HT1080 (cell line): ENCODE results near the gene DLGAP5. TPM values are rescaled to one million over a fixed set of nuclear protein-coding genes. Genes with fewer than 3 reads are reported as not detected.

Experiments
- DNase-seq: peaks from one replicate; pipeline ENCODE4 v3.0.0-alpha.2; 2015; ENCODE audit warnings: low read depth
- polyA plus RNA-seq, 2 experiments: library from polyadenylated mRNA; depleted of rRNA; stranded (reverse); fragments of >200 nt; gene quantifications; 2 replicates each; pipeline ENCODE4 v1.2.3, GENCODE V29; 2015
- total RNA-seq: library from RNA; depleted of rRNA; stranded (reverse); fragments of >200 nt; shearing (Covaris generic); gene quantifications from 2 replicates; pipeline ENCODE4 v1.2.3, GENCODE V29; 2014; rRNA removed

The DLGAP5 gene, protein sequence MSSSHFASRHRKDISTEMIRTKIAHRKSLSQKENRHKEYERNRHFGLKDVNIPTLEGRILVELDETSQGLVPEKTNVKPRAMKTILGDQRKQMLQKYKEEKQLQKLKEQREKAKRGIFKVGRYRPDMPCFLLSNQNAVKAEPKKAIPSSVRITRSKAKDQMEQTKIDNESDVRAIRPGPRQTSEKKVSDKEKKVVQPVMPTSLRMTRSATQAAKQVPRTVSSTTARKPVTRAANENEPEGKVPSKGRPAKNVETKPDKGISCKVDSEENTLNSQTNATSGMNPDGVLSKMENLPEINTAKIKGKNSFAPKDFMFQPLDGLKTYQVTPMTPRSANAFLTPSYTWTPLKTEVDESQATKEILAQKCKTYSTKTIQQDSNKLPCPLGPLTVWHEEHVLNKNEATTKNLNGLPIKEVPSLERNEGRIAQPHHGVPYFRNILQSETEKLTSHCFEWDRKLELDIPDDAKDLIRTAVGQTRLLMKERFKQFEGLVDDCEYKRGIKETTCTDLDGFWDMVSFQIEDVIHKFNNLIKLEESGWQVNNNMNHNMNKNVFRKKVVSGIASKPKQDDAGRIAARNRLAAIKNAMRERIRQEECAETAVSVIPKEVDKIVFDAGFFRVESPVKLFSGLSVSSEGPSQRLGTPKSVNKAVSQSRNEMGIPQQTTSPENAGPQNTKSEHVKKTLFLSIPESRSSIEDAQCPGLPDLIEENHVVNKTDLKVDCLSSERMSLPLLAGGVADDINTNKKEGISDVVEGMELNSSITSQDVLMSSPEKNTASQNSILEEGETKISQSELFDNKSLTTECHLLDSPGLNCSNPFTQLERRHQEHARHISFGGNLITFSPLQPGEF
- 42.8 and 53.6 TPM in 2 replicates for total RNA-seq
- polyA plus RNA-seq (2015; cell fraction: cytosol; rRNA removed), result 42.3 and 46.3 TPM in 2 replicates
- 105 and 106 TPM in 2 replicates for polyA plus RNA-seq (2015; cell fraction: nucleus; rRNA removed)

DNA sequence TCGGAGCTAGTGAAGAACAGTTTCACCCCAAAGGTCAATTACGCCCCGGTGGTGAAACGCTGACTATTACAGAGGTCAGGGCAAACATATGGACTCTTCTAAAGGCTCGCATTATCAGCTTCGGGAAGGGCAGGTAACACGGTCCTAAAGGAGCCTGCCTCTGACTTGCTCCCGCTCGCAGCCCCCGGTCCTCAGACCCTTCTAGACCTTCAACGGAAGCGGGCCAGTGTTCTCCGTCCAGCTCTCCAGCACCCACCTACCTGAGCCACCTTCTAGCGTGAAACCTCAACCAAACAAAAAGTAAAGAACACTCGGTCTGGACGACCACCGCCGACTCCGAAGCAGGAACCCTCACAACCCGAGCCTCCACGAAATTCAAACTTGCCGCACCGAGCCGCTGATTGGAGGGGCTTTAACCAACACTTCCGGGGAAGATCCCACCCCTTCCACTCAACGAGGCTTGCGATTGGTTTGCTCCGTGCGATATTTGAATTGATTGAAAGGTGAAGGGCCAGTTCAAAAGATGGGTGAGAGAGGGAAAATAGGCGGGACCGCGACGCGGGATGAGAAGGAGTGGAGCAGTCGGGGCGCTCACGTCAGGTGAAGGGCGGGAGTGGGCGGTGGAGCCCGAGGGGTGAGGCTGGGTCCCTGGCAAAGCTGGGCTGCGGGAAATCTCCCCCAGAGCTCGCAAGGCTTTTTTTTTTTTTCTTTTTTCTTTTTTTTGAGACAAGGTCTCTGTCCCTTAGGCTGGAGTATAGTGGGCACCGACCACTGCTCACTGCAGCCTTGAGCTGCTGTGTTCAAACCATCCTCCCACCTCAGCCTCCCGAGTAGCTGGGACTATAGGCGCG lies at the start of gene DLGAP5:
TSS of gene DLGAP5 (minus strand) at position 383 of the 851 bp plus-strand sequence. CDS start 2,406 bp downstream, outside the sequence.
- peak; percentile 98 for DNase-seq

DNA sequence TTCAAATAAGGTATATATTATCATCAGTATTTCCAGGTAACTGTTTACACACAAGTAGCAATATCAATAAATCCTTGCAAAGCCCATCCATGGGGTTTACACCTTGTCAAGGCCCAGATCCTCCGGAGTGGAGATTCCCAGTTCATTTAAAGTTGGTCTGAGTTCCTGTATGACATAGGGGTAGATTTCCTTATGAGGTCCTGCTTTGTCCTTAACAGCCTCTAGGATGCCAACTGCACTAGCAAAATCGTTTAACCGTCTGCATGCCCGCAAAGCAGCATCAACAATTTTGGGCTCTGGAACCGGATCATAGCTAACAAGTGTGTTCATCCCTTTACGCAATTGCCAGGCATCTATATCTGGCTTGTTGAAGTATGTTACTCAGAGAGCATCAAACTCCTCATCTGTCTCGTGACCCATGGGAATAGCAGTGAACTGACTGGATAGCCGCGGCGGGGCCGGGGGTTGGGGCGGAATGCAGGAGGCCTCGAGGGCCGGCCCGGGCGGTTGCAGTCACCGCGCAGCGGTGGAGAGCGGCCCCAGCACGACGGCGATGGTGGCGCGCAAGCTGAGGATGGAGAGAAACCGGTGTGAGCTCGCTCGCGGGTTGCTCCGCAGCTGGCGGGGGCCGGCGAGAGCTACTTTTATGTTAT lies 49.3 kb upstream of the DLGAP5 start:
- DNase-seq, result no peak

DNA sequence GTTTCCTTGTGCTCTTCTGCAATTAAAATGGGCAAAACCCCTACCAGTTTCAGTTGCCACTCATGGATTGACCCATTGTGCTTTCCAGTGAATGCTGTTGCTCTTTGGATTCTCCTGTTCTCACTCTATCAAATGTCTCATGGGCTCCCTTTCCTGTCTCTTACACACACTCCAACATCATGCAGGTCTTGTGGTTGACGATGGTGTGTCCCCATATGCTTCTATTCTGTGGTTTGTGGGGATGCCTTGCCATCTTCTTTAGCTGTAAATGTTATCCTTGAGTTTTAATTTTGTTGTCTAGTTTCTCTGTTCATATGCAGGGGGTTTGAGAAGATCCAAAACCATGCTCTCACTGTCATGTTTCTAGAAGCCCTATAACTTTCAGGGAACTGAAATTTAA lies 47.9 kb upstream of the DLGAP5 start:
- DNase-seq, result no peak

DNA sequence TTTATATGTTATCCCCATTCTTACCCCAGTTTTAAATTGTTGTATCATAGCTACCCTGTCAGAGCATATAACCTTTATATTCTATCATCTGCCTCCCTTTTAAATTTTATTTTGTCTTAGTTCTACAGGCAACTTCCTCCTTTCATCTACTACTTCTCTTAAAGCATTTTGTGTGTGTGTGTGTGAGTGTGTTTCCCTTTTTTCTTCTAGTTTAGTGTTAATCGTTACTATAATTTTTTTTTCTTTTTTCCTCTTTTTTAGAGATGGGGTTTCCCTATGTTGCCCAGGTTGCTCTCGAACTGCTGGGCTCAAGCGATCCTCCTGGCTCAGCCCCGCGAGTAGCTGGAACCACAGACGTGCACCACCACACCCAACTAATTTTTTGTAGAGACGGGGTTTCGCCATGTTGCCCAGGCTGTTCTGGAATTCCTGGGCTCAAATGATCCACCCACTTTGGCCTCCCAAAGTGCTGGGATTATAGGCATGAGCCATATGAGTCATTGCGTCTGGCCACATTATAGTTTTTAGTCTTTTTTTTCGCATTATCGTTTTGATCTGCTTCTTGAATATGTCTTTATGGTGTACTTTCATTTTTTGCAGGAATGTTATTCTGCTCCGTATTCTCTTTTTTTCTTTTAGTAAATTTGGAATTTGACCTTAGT lies 46.8 kb upstream of the DLGAP5 start:
- peak; percentile 36 for DNase-seq

DNA sequence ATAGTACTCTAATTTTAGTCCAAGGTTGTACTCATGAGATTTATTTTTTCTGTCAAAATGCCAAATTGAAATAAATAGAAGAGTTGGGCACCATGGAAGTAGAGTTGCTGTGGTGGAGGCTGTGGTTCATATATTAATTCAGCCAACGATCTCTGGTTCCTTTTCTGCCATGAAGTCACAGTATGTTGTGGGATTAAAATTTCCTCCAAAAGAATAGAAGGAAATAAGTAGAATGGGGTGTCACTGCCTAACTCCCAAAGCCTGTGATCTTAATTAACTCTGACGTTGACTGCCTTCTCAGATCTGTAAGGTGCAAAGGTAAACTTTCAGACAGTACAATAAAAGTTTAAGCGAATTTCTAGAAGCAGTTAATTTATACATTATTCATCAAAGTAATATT lies 42.2 kb upstream of the DLGAP5 start:
- no peak for DNase-seq

DNA sequence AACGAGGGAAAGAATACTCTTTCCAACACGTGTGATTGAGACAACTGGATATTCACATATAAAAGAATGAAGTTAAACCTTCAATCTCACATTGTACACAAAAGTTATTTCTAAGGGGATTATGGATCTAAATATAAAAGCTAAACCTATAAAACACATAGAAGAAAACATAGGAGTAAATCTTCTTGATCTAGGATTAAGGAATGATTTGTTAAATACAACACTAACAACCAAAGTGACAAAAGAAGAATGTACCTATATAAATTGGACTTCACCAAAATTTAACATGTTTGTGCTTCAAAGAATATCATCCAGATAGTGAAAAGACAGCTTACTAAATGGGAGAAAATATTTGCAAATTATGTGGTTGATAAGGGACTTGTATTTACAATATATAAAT lies 36.9 kb upstream of the DLGAP5 start:
- DNase-seq, result no peak

DNA sequence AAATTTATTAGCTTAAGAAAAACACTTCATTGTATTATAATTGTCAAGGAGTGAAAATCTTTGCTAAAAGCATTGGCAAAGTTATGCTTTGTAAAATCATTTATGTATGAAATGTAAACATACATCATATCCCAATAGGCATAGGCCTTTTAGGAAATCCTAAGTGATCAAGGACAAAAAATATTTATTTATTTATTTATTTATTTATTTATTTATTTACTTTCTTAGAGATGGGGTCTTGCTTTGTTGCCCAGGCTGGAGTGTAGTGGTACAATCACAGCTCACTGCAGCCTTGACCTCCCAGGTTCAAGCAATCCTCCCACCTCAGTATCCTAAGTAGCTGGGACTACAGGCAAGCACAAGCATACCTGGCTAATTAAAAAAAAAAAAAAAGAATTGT lies 32.0 kb upstream of the DLGAP5 start:
- no peak for DNase-seq

DNA sequence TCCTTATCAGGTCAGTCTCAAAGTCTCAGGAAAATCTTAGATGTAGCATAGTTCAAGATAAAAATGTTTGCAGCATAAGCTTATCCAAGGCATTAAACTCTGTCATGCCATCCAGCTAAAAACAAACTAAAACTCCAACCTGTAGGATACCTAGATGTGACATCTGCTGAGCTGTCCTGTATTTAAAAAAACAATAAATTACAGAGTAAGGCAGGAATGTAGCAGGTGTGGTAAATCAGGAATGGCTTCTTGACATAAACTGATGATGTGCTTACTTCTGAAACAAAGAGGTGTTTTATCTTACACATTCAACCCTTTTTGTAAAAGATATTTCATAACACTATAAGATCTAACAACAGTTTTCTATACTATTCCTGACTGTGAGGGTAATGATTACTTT lies 30.6 kb upstream of the DLGAP5 start:
- no peak for DNase-seq

DNA sequence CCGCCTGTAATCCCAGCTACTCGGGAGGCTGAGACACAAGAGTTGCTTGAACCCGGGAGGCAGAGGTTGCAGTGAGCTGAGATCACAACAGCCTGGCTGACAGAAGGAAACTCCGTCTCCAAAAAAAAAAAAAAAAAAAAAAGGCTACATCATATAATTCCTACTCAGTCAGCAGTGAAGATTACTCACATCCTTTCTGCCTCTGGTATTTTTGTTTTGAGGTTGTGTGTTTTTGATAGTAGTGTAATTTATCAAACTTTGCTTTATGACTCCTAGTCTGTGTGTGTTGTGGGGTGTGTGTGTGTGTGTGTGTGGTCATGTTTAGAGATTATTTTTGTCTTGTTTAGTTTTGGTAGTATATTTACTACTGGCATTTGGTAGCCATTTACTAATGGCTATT lies 29.8 kb upstream of the DLGAP5 start:
- peak; percentile 83 for DNase-seq

DNA sequence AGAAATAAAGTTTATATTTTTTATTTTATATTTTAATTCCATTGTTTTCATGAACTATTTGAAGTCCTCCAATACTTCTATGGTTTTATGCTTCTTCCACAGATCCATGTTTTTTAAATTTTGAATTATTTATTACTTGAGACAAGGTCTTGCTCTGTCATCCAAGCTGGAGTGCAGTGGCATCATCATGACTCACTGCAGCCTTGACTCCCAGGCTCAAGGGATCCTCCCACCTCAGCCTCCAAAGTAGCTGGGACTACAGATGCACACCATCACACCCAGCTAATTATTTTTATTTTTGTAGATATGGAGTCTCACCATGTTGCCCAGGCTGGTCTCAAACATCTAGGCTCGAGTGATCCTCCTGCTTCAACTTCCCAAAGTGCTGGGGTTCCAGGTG lies 28.8 kb upstream of the DLGAP5 start:
- DNase-seq, result peak; percentile 58

DNA sequence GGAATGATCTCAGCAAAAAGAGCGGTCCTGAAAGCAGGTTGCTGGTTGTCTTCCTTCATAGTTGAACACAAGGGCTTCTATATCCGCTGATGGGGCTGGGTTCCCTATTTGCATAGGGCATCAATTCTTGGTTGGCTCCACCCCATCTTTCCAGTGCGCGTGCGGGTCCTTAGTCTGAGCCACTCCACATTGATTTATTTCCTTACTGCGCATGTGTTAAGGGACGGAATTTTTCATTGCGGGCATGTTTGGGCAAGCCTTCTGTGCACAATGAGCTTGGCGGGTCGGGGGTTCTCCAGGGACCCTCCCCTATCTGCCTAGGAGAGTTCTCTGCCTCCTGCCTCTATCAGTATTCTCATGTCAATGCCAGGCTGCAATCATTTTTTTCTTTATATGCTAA lies 21.2 kb upstream of the DLGAP5 start:
- DNase-seq, result no peak

DNA sequence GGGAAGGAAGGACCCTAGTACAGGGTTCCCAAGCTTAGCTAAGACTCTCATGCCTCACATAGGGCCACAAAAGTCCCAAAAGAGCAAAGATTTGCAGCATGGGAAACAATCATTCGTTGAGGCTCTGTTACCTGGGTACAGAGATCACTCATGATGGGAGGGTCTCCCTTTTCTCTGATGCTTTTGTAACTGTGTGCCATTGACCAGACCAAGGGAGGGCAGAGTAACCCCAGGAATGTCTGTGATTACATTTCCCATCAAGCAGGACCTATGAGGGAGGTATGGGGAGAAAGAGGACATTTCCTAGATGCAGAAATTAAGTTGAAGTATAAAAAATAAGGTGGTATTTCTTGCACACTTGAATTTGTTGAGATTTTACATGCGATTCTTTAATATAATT lies 16.4 kb upstream of the DLGAP5 start:
- no peak for DNase-seq

DNA sequence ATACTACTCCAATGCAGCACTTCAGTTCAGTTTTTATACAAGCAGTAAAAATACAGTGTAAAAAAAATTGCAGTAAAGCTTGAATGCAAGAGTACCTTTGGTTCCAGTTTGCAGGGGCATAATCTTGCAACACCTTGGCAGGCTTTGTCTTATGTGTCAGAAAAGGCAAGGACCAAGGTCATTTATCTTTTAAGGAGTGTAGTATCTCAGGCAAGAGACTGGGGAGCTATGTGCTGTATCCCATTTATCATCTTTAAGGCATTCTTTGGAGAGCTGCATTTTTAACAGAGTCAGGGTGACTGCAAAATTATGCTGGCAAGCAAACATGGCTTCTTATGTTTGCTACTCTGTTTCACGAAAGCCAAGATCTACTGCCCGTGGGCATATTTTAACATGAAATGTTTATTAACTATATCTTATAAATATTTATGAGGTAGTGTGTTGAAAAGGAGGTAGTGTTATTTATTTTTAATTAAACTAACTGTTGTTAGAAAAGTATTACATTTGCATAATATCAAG lies 14.8 kb upstream of the DLGAP5 start:
- DNase-seq, result no peak

DNA sequence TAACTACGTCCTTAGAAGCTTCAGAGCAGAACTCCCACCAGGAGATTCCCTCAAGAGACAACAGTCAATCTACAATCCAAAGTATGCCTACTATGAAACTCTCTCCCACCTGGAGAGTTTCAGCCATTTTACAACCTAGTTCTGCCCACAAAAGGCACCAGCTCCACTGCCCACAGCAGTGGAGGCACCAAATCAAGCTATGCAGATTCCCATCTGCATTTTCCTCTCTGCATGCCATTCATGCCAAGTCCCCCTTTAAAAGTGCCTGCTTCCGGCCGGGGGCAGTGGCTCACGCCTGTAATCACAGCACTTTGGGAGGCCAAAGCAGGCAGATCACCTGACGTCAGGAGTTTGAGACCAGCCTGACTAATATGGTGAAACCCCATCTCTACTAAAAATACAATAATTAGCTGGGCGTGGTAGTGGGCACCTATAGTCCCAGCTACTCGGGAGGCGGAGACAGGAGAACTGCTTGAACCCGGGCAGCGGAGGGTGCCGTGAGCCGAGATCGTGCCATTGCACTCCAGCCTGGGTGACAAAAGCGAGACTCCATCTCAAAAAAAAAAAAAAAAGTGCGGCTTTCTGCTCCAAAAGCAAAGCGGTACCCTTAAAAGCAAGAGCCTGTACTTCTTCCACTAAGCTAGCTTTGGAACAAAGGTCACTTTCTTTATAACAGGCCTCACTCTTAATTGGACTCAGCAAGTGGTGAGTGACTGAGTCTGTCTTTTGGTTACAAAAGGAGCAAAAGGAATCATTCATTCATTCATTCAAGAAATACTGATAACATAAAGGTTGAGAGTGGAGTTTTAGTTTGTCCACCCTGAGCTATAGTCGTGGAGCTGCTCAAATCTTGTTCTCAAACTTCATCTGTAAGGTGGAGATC lies 10.1 kb upstream of the DLGAP5 start:
- no peak for DNase-seq

DNA sequence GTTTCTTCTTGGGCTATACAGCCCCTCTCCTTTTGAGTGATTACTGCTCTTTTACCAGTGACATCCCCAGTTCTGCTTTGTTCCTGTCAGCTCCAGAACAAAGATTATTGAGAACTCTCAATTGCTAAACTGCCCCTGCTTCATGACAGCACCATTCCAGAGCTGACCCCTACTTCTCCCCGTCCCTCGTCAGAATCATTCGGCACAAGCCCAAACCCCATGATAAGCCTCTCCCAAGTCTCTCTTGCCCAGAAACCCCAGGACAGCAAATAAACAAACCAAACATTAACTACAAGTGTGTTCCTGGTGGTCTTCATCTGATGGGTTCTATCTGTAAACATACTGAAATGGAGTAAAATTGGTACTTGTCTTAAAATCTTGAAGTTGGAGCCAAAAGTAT lies 9.3 kb upstream of the DLGAP5 start:
- no peak for DNase-seq

DNA sequence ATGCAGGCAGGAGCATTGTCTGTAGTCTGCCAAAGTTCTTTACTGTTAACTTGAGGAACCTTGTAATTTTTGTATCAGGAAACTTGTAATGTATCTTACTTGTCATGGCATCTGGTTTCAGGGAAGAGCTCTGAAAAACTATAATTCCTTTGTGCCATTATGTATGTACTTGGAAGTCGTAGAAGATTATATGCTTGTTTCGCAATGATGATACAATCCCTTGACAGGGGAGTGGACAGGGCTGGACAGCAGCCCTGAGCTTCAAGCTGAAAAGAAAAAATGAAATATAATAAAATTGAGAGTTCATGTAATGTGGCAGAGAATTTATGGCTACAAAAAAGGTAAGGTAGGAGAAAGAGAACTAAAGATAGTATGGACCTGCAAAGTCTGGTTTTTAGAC lies 7.4 kb upstream of the DLGAP5 start:
- DNase-seq, result no peak

DNA sequence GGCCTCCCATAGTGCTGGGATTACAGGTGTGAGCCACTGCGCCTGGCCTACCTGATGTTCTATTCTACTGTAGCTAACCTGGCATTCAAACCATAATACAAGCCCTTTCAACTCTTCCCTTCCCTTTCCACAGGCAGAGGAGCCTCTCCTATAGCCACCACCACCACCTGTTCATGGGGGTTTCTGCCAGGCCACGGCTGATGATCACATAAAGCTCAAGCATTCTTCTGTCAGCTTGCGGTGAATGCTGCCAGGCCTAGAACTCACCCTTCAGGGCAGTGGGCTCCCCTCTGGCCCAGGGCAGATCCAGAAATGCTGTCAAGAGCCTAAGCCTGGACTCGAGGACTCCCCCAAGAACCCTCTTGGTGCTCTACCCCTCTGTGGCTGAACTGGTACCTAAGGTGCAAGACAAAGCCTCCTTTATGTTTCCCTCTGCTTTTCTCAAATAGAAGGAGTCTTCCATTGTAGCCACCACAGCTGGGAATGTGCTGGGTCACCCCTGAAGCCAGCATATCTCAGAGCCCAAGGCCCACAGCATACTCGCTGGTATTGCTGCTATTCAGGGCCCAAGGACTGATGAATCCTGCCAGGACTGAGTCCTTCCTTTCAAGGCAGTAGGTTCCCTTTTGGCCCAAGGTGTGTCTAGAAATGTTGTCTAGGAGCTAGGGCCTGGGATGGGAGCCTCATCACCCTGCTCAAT lies 3.4 kb upstream of the DLGAP5 start:
- no peak for DNase-seq

DNA sequence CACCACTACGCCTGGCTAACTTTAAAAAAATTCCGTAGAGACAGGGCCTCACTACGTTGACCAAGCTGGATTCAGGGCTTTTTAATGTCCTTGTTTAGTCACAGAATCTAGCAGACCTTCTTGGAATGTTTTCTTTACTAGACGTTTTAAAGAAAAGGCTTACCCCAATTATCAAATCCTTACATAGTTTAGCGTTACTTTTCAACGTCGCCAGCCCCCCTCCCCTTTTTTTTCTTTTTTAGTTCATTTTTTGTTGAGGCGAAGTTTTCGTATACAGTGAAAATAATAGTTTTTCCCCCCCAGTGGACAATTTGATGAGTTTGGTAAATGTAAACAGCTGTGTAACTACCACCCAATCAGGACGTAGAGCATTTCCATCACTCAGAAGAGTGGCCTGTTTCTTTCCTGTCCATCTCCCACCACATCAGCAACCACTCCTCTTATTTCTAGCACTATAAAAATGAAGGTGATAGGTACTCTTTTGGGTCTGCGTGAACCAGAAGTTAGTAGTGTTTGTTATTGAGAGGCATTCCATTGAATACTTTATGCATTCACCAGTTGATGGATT lies 753 bp upstream of the DLGAP5 start:
- no peak for DNase-seq
